Measurements from ENCODE around the gene IGSF9B. TPM values are rescaled to one million over a fixed set of nuclear protein-coding genes. Genes with fewer than 3 reads are reported as not detected.

Gene IGSF9B
- total and polyA plus RNA-seq, 4 donors: 0.72 to 19.5 (median 4.0) TPM

DNA sequence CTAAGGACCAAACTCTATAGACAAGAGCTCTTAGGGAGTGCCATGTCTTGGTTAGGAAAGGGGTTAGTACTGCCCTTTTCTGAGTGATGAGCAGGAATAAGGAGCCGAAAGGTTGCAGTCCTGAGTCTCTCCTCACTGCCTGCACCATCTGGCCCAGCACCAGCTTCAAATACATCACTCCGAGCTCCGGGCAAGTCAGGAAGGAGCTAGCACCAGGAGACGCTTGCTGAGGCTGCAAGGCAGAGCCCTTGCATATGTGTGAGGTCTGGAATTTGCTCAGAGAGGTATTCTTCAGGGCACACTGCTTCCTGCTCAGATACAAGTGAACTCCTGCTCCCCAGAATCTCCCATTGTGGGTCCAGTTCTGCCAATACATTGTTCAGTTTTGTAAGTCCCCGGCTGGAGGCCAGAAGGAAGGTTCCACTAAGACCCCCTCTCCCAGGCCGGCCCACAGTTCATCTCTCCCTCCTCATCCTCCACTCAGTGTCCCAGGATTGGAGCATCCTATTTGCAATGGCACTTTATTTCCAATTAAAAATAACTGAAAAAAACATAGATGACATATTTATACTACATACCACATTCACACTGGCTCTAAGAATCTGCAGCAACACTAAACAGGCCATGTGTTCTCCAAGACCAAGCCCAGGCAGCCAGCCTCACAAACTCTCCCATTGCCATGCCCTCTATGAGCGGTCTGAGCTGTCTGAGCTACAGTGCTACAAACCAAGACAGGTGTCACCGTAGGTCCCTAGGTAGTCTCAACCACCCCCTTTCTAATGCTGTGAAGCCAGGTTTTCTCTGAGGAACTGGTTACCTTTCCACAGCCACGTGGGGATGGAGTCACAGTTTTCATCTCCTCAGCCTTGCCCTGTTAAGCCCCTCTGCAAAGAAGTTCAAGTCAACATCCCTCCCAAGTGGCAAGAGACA, 56.3 kb downstream of the IGSF9B start:
- DNase-seq: no peak
- 90 to 91% methylated on average over 9 of the region's 9 CpGs for WGBS, 2 donors

DNA sequence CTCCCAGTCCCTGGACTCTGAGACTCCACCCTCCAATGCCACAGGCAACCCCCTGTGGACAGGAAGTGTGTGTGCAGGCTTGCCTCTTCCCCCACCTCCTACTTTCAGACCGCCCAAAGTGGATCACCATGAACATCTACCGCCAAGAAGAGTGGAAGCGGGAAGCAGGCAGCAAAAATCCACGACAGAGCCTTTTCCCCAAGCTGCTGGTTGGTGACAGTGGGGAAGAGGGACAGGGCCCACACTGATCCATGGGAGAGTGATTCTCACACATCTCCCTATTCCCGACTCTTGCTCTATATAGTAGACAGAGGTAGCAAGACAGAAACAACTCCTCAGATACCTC, 58.0 kb downstream of the IGSF9B start:
- H3K36me3 ChIP-seq (ENCODE audit: control insufficient read depth in 4 of 4, insufficient read depth in 4 of 4, low read length in 4 of 4): no peaks in the 10 kb centered on the region
- peaks cover 0 to 4% (median 0%) of the 10 kb centered on the region in 4 donors for H3K9me3 ChIP-seq (ENCODE audit: control insufficient read depth in 4 of 4, insufficient read depth in 3 of 4, low read length in 3 of 4)
- H3K4me3 ChIP-seq: no peak overlapping the region
- H3K4me1 ChIP-seq (ENCODE audit: control insufficient read depth in 5 of 5, insufficient read depth in 5 of 5, low read length in 5 of 5): peaks cover 0 to 7% (median 0%) of the 10 kb centered on the region in 5 donors
- TF ChIP-seq, protein P1, sequence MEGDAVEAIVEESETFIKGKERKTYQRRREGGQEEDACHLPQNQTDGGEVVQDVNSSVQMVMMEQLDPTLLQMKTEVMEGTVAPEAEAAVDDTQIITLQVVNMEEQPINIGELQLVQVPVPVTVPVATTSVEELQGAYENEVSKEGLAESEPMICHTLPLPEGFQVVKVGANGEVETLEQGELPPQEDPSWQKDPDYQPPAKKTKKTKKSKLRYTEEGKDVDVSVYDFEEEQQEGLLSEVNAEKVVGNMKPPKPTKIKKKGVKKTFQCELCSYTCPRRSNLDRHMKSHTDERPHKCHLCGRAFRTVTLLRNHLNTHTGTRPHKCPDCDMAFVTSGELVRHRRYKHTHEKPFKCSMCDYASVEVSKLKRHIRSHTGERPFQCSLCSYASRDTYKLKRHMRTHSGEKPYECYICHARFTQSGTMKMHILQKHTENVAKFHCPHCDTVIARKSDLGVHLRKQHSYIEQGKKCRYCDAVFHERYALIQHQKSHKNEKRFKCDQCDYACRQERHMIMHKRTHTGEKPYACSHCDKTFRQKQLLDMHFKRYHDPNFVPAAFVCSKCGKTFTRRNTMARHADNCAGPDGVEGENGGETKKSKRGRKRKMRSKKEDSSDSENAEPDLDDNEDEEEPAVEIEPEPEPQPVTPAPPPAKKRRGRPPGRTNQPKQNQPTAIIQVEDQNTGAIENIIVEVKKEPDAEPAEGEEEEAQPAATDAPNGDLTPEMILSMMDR (IDR thresholded peaks at IDR 0.05; ENCODE audit: control extremely low read depth, extremely low read depth): no peak
- ATAC-seq (ENCODE audit: insufficient read depth, low FRiP score): no peak
- DNase-seq: no peak
- H3K27me3 ChIP-seq (ENCODE audit: control insufficient read depth in 3 of 3, insufficient read depth in 3 of 3, low read length in 2 of 3): peaks cover 0 to 2% (median 0%) of the 10 kb centered on the region in 3 donors
- H3K27ac ChIP-seq (ENCODE audit: low read depth in 1 of 2, low read length in 1 of 2): no peak overlapping the region
- no peak overlapping the region for H3K9ac ChIP-seq (ENCODE audit: insufficient read depth in 1 of 2, low read length in 2 of 2)
- 90% methylated on average over 5 of the region's 5 CpGs for WGBS, 2 donors

More for the DNA sequence above, 56.3 kb downstream of the IGSF9B start:
- no peak overlapping the region for H3K9ac ChIP-seq (ENCODE audit: insufficient read depth in 1 of 2, low read length in 2 of 2)
- H3K4me3 ChIP-seq: no peak overlapping the region
- TF ChIP-seq, protein P1 (IDR thresholded peaks at IDR 0.05; ENCODE audit: control extremely low read depth, extremely low read depth): no peak
- no peaks in the 10 kb centered on the region for H3K4me1 ChIP-seq (ENCODE audit: control insufficient read depth in 5 of 5, insufficient read depth in 5 of 5, low read length in 5 of 5)
- ATAC-seq (ENCODE audit: insufficient read depth, low FRiP score): no peak
- H3K27me3 ChIP-seq (ENCODE audit: control insufficient read depth in 3 of 3, insufficient read depth in 3 of 3, low read length in 2 of 3): peaks cover 0 to 2% (median 0%) of the 10 kb centered on the region in 3 donors
- H3K36me3 ChIP-seq (ENCODE audit: control insufficient read depth in 4 of 4, insufficient read depth in 4 of 4, low read length in 4 of 4): no peaks in the 10 kb centered on the region
- H3K27ac ChIP-seq (ENCODE audit: low read depth in 1 of 2, low read length in 1 of 2): no peak overlapping the region
- peaks cover 0 to 4% (median 0%) of the 10 kb centered on the region in 4 donors for H3K9me3 ChIP-seq (ENCODE audit: control insufficient read depth in 4 of 4, insufficient read depth in 3 of 4, low read length in 3 of 4)

DNA sequence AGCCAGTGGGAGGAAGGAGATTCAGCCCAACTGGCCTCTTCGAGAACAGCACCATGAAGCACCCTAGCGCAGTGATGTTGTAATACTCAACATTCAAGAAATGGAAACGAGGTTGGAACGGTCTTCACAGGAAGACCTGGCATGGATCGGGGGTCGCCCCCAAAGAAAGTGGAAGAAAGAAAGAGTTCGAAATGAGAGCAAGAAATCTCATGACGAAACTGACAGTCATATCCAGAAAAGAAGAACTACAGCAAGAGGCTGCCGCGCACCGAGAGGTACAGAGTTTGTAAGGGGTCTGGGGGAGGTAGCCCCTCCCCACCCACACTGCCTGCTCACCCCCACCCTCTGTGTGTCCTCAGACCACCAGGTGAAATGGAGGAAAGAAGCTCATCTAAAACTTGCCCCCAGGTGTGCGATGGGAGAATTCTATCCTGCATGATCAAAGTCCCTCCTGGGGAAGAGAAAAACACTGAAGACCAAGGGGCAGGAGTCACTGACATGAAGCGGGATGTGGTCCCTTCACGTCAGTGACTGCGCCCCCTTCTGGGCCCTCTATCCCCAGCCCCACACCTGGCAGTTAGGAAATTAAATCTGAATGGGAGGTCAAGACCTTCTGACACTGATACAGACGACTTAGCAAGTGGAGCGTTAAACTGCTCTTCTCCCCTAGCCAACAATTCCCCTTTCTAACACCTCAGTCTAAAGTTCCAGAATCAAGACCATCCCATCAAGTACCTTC, 58.6 kb downstream of the IGSF9B start:
- ATAC-seq (ENCODE audit: insufficient read depth, low FRiP score) (no peak), DNase-seq (no peak)
- TF ChIP-seq, protein P1 (IDR thresholded peaks at IDR 0.05; ENCODE audit: control extremely low read depth, extremely low read depth): no peak
- Histone ChIP-seq H3K4me1 (ENCODE audit: control insufficient read depth in 5 of 5, insufficient read depth in 5 of 5, low read length in 5 of 5) (peaks cover 0 to 7% (median 0%) of the 10 kb centered on the region in 5 donors), H3K36me3 (ENCODE audit: control insufficient read depth in 4 of 4, insufficient read depth in 4 of 4, low read length in 4 of 4) (no peaks in the 10 kb centered on the region), H3K27me3 (ENCODE audit: control insufficient read depth in 3 of 3, insufficient read depth in 3 of 3, low read length in 2 of 3) (peaks cover 0 to 2% (median 0%) of the 10 kb centered on the region in 3 donors), H3K4me3 (no peak overlapping the region), H3K27ac (ENCODE audit: low read depth in 1 of 2, low read length in 1 of 2) (no peak overlapping the region), H3K9me3 (ENCODE audit: control insufficient read depth in 4 of 4, insufficient read depth in 3 of 4, low read length in 3 of 4) (peaks cover 0 to 4% (median 0%) of the 10 kb centered on the region in 4 donors), H3K9ac (ENCODE audit: insufficient read depth in 1 of 2, low read length in 2 of 2) (no peak overlapping the region)
- 75 to 78% methylated on average over 17 of the region's 17 CpGs for WGBS, 2 donors
